C4-2B (cell line): ENCODE results near the gene NECTIN4.

Experiments
- ZFX ChIP-seq: fragments of 450-650 bp; IDR thresholded peaks from 2 replicates; pipeline ENCODE4 v1.6.1; 2017
- TF ChIP-seq, protein P1 (sequence below): fragments of 450-650 bp; conservative IDR thresholded peaks from 2 replicates; pipeline ENCODE4 v1.5.1; 2017; ENCODE audit warnings: mild to moderate bottlenecking

DNA sequence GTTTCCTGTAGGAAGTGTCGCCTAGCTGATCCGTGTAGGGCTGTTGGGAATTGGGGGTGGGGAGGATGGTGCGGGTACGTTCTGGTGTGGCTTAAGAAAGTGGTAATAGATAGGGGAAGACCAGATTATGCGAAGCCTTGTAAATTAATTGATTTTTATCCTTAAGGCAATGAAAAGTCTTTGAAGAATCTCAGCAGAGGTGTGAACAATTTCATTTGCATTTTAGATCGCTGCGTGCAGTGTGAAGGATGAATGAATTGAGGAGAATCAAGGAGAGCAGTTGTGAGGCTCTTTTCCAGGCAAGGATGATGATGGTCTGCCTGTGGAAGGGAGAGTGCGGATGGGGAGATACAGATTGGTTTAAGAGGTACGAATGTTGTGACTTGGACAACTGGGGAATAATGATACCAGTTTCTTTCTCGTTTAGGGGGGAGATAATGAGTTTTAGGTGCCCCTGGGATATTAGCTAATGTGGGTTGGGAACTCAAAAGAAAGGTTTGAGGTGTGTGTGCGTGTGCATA, 43.9 kb upstream of the NECTIN4 start:
- TF ChIP-seq, protein P1, sequence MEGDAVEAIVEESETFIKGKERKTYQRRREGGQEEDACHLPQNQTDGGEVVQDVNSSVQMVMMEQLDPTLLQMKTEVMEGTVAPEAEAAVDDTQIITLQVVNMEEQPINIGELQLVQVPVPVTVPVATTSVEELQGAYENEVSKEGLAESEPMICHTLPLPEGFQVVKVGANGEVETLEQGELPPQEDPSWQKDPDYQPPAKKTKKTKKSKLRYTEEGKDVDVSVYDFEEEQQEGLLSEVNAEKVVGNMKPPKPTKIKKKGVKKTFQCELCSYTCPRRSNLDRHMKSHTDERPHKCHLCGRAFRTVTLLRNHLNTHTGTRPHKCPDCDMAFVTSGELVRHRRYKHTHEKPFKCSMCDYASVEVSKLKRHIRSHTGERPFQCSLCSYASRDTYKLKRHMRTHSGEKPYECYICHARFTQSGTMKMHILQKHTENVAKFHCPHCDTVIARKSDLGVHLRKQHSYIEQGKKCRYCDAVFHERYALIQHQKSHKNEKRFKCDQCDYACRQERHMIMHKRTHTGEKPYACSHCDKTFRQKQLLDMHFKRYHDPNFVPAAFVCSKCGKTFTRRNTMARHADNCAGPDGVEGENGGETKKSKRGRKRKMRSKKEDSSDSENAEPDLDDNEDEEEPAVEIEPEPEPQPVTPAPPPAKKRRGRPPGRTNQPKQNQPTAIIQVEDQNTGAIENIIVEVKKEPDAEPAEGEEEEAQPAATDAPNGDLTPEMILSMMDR, result no peak
- no peak for TF ChIP-seq ZFX
